GM18951 (cell line): ENCODE data around the gene ATOX1.

Source experiments
- POLR2A ChIP-seq: IDR thresholded peaks from 4 replicates; pipeline ENCODE4 v1.6.1; 2011; ENCODE audit warnings: mild to moderate bottlenecking; ENCODE audit not compliant: insufficient read length, insufficient read depth; ENCODE audit errors: extremely low read depth
- in situ Hi-C: fragments of 300-500 bp; cut with MboI; formaldehyde crosslinking; loops from one replicate; pipeline ENCODE4 v1.12.0; 2022; ENCODE audit warnings: low sequenced_read_pairs, mixed read lengths, inconsistent platforms; ENCODE audit not compliant: unreplicated experiment

ATOX1 gene

DNA sequence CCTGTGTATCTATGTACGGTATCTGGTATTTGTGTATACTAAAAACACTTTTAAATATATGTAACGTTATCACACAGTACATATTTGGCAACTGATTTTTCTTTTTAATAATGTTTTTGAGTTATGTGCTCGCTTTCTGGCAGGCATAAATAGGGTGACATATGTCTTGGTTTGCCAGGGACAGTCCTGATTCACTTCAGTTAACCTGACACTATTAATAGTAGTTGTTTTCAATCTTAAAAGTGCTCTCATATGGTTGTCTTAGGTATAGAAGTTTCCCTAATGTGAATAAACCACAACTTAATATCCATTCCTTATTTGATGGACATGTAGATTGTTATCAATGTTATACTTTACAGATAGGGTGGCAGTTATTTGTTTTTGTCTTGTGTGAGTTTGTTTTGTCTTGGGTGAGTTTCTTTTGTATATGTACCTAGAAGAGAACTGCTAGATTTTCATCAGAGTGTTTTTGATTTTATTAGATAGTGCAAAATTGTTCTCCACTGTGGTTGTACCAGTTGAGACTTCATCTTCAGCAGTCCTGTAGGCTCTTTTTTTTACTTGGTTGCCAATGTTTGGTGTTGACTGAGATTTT is 21.2 kb upstream of the ATOX1 start:
- in situ Hi-C loops: no loop called here
- TF ChIP-seq POLR2A: no peak

GRCh38 chr5:151775025-151775606 is 16.7 kb upstream of the ATOX1 start:
- in situ Hi-C loops: no loop called here
- TF ChIP-seq POLR2A: no peak

DNA sequence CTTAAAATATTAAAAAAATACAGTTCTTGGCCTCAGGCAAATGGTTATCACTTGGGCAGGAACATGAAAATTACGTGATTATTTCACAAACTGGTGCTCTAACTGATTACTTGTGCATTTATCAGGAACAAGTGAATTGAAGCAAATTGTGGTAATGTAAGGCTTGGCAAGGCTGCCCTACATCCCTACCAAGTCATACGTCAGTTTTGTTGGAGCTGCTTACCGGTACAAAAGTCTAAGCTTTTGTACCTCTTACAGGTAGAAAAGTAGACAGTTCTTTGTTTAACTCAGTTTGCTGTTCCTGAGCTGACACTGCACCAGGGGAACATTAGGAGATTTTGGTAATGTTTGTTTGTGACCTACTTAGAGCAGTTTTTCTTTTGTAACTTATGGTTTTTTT is 15.5 kb upstream of the ATOX1 start:
- no peak for TF ChIP-seq POLR2A
- in situ Hi-C loops: no loop called here

DNA sequence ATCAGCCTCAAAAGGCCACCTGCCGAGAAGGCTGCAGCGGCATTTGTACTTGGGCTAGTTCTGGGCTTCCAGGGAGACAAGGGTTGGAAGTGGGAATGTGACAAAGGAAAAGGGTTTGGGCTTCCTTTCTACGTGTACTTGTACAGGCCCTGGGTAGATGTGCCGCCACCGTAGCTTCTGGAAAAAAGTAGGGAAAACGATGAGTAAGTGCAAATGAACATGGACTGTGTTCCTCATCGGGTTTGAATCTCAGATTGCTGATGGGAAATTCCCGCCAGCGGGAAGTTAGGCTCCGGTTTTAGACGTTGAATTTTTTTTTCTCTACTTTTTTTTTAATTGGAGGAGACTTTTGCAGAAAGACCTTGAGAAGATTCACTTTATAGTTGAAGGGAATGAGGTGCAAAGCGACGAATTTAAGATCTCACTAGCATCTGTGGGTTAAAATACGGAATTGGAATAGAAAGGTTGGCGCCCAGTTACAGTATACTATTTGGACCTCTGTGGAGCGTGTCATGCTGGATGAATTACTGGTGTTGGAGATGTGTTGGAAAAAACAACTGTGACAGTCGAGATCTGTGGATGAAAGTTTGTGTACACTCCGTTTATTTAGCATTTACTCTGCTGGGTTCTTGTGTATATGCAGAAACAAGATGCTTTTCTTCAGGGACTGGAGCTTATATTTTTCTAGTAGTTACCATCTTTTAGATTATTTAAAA is 14.6 kb upstream of the ATOX1 start:
- TF ChIP-seq POLR2A: no peak

DNA sequence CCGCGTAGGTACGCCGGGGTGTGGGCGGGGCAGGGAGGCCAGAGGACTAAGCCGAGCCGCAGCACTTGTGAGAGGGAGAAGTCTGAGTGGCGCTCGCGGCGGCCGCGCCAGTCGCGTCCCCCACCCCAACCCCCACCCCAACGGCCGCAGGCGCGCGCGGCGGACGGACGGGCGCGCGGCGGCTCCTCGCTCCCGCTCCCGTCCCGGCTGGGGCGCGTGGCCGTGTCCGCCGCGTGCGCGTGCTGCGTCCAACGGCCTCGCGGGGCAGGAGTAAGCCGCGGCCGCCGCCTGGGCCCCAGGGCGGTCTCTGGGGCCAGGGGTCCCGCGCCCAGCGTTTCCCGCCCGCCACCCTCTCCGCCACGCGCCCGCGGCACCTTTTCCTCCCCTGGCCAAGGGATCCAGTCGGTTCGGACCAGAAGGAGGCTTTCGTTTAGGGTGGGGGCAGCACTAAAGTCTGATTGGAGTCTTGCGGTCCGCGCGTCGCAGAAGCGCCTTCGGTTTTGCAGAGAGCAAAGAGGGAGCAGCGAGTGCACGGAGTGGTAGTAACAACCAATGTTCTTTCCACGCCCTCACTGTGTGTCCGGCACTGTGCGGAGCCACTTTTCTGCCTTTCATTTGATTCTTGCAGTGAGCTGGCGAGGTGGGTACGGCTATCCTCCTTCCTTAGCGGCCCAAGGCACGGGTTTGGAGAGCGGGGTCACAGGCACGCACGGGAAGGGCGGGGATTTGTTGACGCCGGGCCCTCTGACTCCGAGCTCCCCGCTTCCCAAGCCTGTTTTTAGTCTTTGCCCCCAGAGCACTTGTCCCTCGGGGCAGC is 13.8 kb upstream of the ATOX1 start:
- in situ Hi-C loops: no loop called here
- no peak for TF ChIP-seq POLR2A

More for the DNA sequence above, 14.6 kb upstream of the ATOX1 start:
- in situ Hi-C loops: no loop called here

DNA sequence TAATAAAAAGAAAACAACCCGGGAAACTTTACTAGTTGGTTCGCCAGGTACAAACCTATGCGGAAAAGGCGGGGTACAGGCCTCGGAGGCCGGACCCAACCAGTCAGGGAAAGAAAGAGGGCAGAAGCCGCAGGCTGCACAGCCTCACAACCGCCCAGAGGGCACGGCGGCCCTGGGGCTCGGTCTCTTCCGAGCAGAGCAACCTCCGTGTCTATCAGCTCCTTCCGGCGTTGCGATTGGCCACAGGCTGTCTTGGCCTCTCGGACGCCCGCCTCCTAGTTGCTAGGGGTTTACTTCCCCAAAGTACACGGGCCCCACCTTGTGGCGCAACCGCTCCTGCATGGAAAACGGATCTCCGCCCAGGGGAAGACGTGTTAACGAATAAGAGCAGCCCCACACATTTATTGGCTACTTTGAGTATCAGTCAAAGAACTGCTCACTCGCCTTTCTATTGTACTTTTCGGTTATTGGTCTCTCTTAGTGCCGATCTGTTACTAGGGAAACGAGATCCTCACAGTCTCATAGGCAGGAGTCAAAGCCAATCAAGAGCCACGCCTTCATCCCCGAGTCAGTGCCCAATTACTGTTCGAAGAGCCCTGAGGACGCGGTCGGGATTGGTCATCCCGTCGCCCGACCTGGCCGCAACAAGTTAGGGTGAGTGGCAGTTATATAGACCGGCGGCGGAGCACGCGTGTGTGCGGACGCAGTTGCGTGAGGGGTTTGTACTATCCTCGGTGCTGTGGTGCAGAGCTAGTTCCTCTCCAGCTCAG is 13.0 kb upstream of the ATOX1 start, which contains the start of gene G3BP1:
G3BP1 (plus strand) TSS at position 696 of the 770 bp plus-strand sequence. CDS start 14,667 bp downstream, outside the sequence.
- TF ChIP-seq POLR2A: peak; percentile 98
- in situ Hi-C loops: no loop called here

DNA sequence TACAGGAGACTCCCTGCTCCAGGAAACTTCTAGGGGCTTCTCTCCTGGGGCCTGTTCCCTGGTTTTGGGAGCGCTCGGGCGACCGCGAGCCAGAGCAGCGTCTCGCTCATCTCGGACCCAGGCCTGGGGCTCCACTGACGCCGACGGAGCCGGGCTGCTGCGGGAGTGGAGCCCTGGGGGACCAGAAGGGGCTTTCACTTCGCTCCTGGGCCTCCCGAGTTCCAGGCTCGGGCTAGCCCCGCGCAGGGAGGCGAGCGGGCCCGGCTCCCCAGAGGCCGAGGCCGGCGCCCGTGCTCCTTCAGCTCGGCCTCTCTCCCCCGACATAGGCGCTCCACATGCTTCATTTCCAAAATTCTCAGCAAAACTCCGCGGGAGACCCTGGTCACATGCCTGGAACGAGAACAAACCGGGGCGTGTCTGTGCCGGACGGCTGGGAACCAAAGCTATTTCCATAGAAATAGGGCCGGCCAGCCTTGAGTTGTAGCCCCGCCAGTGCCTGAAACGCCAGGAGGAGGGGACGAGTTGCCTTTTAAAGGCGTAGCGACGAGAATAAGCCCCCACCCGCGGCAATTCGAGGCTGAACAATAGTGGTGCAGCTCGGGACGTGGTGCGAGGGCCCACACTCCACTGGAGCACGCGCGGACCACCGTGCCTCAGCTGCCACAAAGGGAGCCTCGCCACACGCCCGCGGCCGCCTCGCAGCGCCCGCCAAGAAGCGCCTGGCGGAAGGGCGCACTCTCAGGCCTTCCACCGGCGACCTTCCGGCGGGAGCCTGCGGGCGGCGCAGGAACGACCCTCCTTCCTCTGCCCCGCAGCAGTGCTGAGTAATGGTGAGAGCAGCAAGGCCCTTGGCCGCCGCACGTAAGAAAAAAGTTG is 12.2 kb upstream of the ATOX1 start:
- TF ChIP-seq POLR2A: peak; percentile 80
- in situ Hi-C loops: no loop called here

- TF ChIP-seq POLR2A: no peak
- in situ Hi-C loops: no loop called here
Measured at GRCh38 chr5:151766975-151767374, 8.5 kb upstream of the ATOX1 start.

DNA sequence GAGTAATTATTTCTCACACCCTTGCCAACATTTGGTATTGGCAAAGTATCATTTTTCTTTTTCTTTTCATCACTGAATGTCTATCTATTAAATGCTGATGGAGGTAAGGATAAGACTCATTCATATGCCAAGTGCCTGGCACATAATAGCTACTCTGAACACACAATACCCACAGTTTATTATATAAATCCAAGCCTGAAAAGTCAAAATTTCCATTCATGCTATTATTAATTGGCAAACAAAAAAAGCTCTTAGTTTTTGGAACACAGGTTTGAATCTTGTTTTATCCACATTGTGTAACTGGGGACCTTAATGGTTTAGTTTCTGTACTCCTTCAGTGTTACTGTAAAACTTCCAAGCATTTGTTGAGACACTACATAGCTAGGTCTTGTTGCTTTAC is 6.4 kb upstream of the ATOX1 start:
- no peak for TF ChIP-seq POLR2A

GRCh38 chr5:151758141-151758429 is 346 bp downstream of the ATOX1 start:
- TF ChIP-seq POLR2A: no peak

More for the DNA sequence above, 6.4 kb upstream of the ATOX1 start:
- in situ Hi-C loops: no loop called here

GRCh38 chr5:151757233-151758140 is 944 bp downstream of the ATOX1 start:
- in situ Hi-C loops: no loop called here
- TF ChIP-seq POLR2A: no peak

More at GRCh38 chr5:151758141-151758429, 346 bp downstream of the ATOX1 start:
- in situ Hi-C loops: no loop called here

GRCh38 chr5:151755383-151755782 is 3.0 kb downstream of the ATOX1 start:
- in situ Hi-C loops: no loop called here
- TF ChIP-seq POLR2A: no peak
